GM12892 (cell line): ENCODE results near the gene HOXA1.

Experiments
- POLR2A ChIP-seq: IDR thresholded peaks from 2 replicates; pipeline ENCODE4 v1.6.1; 2011; ENCODE audit warnings: low read depth, low read length, control low read depth
- POLR2AphosphoS5 ChIP-seq: IDR thresholded peaks from 2 replicates; pipeline ENCODE4 v1.6.1; 2011; ENCODE audit warnings: low read depth, low read length, control low read depth

DNA sequence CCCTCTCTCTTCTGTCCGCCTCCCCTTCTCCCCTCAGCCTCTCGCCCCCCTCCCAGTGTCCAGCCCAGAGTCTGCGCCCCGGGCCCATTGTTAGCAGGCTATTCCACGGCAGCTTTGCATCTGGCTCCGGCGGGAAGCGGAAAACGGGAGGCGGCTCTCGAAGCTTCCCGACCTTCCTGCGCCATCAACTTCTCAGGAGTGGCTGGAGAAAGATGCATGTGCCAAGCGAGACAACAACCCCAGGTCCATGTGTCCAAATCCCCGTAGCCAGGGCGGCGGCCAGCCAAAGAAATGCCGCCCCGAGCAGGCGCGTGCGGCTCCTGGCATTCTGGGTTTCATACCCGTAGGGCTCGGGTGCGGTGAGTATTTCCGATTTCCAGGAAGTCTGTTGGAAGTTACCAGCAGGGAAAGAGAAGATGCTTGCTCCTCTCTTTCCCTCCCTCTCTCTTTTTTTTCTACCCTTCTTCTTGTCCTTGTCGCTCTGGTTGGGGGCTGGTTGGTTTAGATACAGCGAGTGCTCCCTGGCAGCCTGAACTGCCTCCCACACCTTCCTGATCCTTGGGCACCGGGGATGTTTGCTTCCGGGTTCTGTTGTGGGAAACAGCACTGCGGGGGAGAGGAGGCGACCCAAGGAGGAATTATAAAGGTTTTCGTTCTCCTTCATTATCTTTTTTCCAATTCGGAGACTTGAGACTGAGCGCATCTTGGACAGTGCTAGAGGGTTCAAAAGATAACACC lies 7.9 kb upstream of the HOXA1 start:
- TF ChIP-seq POLR2AphosphoS5 (no peak), POLR2A (no peak)
